HepG2 (cell line): ENCODE measurements around the gene MYO9A. TPM values are rescaled to one million over a fixed set of nuclear protein-coding genes. Genes with fewer than 3 reads are reported as not detected.

Source experiments
- ATAC-seq: fragments of 200-7000 bp; cut with Tn5 transposase; 3 replicates; pipeline ENCODE4 v1.9.1; 2020; ENCODE audit warnings: mild to moderate bottlenecking, moderate library complexity
- BruUV-seq: library from RNA; stranded (reverse); fragments of 400-500 nt; replicated peaks from 2 replicates; lab custom pipeline; 2021; lab: Mats Ljungman, UMichigan
- CTCF ChIA-PET: fragments of 300-600 bp; formaldehyde crosslinking; extraction: SDS; loops from one replicate; lab custom pipeline; 2021; ENCODE audit warnings: low total read pairs, inconsistent platforms, low intra/inter-chr PET ratio; lab: Yijun Ruan, JAX
- POLR2A ChIA-PET: fragments of 350-600 bp; sonication (Branson Sonifier 250); formaldehyde crosslinking; loops from one replicate; lab custom pipeline; 2020; ENCODE audit warnings: antibody characterized with exemption, inconsistent platforms; lab: Yijun Ruan, JAX
- DNase-seq: peaks from one replicate; pipeline ENCODE4 v3.0.0-alpha.2; 2015; ENCODE audit warnings: low spot score
- FAIRE-seq: peaks from 3 replicates; lab custom pipeline; 2011; peaks lifted over from hg19 to GRCh38; lab: Jason Lieb, UNC
- H2AFZ ChIP-seq: one replicate; pipeline ENCODE4 v1.6.1; 2011; ENCODE audit warnings: low read length, inconsistent platforms
- H3K27ac ChIP-seq: fragments of 300-600 bp; 3 replicates; pipeline ENCODE4 v1.8.0; 2011; ENCODE audit warnings: mixed run types, mild to moderate bottlenecking, mixed read lengths, low read length, inconsistent platforms; ENCODE audit not compliant: insufficient read depth; ENCODE audit errors: extremely low read length
- H3K27me3 ChIP-seq, 2 experiments: fragments of 200-600 bp in 1 of 2; 2 replicates in 1 of 2; 3 replicates in 1 of 2; pipeline versions ENCODE4 v1.6.0 to v1.8.0; 2011; ENCODE audit warnings: low read length in 2 of 2, mild to moderate bottlenecking in 2 of 2, moderate library complexity in 2 of 2, inconsistent platforms in 1 of 2; ENCODE audit not compliant: insufficient read depth in 2 of 2, control insufficient read depth in 1 of 2
- H3K36me3 ChIP-seq, 2 experiments: fragments of 200-600 bp in 1 of 2; replicated peaks in 1 of 2; 2 replicates in 1 of 2; 3 replicates in 1 of 2; pipeline versions ENCODE4 v1.5.1 to v1.8.0; 2011; ENCODE audit warnings: low read length in 2 of 2, inconsistent platforms in 1 of 2; ENCODE audit not compliant: insufficient read depth in 2 of 2, control insufficient read depth in 1 of 2
- H3K4me1 ChIP-seq: 2 replicates; pipeline ENCODE4 v1.5.1; 2012; ENCODE audit warnings: low read length, inconsistent platforms; ENCODE audit not compliant: insufficient read depth
- H3K4me2 ChIP-seq: 2 replicates; pipeline ENCODE4 v1.6.0; 2011; ENCODE audit warnings: low read depth, low read length, inconsistent platforms
- H3K4me3 ChIP-seq, 3 experiments: fragments of 200-600 bp in 1 of 3; sonication (generic), shearing (Covaris generic) in 1 of 3; replicated peaks in 1 of 3; 2 replicates each; pipeline ENCODE4 v1.5.1; 2011 to 2016; ENCODE audit warnings: low read length in 3 of 3, inconsistent platforms in 2 of 3, low read depth in 2 of 3, mild to moderate bottlenecking in 2 of 3, control low read depth in 1 of 3, mixed read lengths in 1 of 3; ENCODE audit not compliant: insufficient read depth in 1 of 3
- H3K79me2 ChIP-seq: one replicate; pipeline ENCODE4 v1.6.1; 2011; ENCODE audit warnings: low read length, inconsistent platforms; ENCODE audit not compliant: insufficient read depth
- H3K9ac ChIP-seq: 2 replicates; pipeline ENCODE4 v1.6.0; 2011; ENCODE audit warnings: mild to moderate bottlenecking, low read depth, low read length, inconsistent platforms; ENCODE audit not compliant: insufficient read depth
- H3K9me3 ChIP-seq: 2 replicates; pipeline ENCODE4 v1.5.1; 2012; ENCODE audit warnings: mild to moderate bottlenecking, low read length
- H4K20me1 ChIP-seq: 2 replicates; pipeline ENCODE4 v1.6.0; 2011; ENCODE audit warnings: inconsistent platforms, mild to moderate bottlenecking, low read length, moderate library complexity; ENCODE audit not compliant: insufficient read depth
- DMTF1 ChIP-seq: sonication (generic); formaldehyde crosslinking; IDR thresholded peaks from 2 replicates; pipeline ENCODE4 v1.4.0; 2020; ENCODE audit warnings: mild to moderate bottlenecking, missing genetic modification reagents
- FOXO1 ChIP-seq: sonication (generic); formaldehyde crosslinking; IDR thresholded peaks from 2 replicates; pipeline ENCODE4 v1.4.0; 2020; ENCODE audit warnings: missing genetic modification reagents
- HNRNPL ChIP-seq: fragments of 200-400 bp; formaldehyde crosslinking; IDR thresholded peaks from 2 replicates; pipeline ENCODE4 v1.6.1; 2017; ENCODE audit warnings: mild to moderate bottlenecking, low read depth, low read length
- KAT2B ChIP-seq: fragments of 150-350 bp; IDR thresholded peaks from 2 replicates; pipeline ENCODE4 v1.6.1; 2014; ENCODE audit warnings: low read depth, low read length, borderline replicate concordance
- PATZ1 ChIP-seq: sonication (generic); formaldehyde crosslinking; IDR thresholded peaks from 2 replicates; pipeline ENCODE4 v1.4.0; 2020; ENCODE audit warnings: missing genetic modification reagents
- POLR2G ChIP-seq: fragments of 200-400 bp; formaldehyde crosslinking; IDR thresholded peaks from 2 replicates; pipeline ENCODE4 v1.6.1; 2018; ENCODE audit warnings: mild to moderate bottlenecking, low read depth, low read length, moderate library complexity
- RBM39 ChIP-seq: fragments of 200-400 bp; formaldehyde crosslinking; IDR thresholded peaks from one replicate; pipeline ENCODE4 v1.6.1; 2018; ENCODE audit warnings: antibody characterized with exemption, mild to moderate bottlenecking, low read depth, low read length; ENCODE audit not compliant: poor library complexity, severe bottlenecking
- SRY ChIP-seq: sonication (generic); formaldehyde crosslinking; IDR thresholded peaks from 2 replicates; pipeline ENCODE4 v1.8.0; 2022; ENCODE audit warnings: mild to moderate bottlenecking, missing genetic modification reagents
- TBP ChIP-seq: sonication (generic); formaldehyde crosslinking; IDR thresholded peaks from 2 replicates; pipeline ENCODE4 v1.5.0; 2020; ENCODE audit warnings: missing genetic modification reagents
- ZNF124 ChIP-seq: sonication (generic); formaldehyde crosslinking; IDR thresholded peaks from 2 replicates; pipeline ENCODE4 v1.4.0; 2020; ENCODE audit warnings: missing genetic modification reagents
- ZNF143 ChIP-seq: sonication (generic); formaldehyde crosslinking; IDR thresholded peaks from 2 replicates; pipeline ENCODE4 v1.4.0; 2020; ENCODE audit warnings: missing genetic modification reagents
- ZNF225 ChIP-seq: sonication (generic); formaldehyde crosslinking; IDR thresholded peaks from 2 replicates; pipeline ENCODE4 v1.4.0; 2020; ENCODE audit warnings: mild to moderate bottlenecking, missing genetic modification reagents
- ZNF337 ChIP-seq: sonication (generic); formaldehyde crosslinking; IDR thresholded peaks from 2 replicates; pipeline ENCODE4 v1.5.1; 2020; ENCODE audit warnings: missing genetic modification reagents, low read depth, mild to moderate bottlenecking, borderline replicate concordance
- ZNF530 ChIP-seq: sonication (generic); formaldehyde crosslinking; IDR thresholded peaks from 2 replicates; pipeline ENCODE4 v1.5.0; 2020; ENCODE audit warnings: low read depth, mild to moderate bottlenecking, missing genetic modification reagents
- ZNF576 ChIP-seq: sonication (generic); formaldehyde crosslinking; IDR thresholded peaks from 2 replicates; pipeline ENCODE4 v1.4.0; 2020; ENCODE audit warnings: mild to moderate bottlenecking, missing genetic modification reagents
- ZNF782 ChIP-seq: sonication (generic); formaldehyde crosslinking; IDR thresholded peaks from 2 replicates; pipeline ENCODE4 v1.4.0; 2020; ENCODE audit warnings: missing genetic modification reagents, mild to moderate bottlenecking, borderline replicate concordance
- WGBS: methylation state at CpG from one replicate; pipeline ENCODE4 v1.1.6; 2017; ENCODE audit warnings: low lambda C conversion rate; 5-methylcytosine and 5-hydroxymethylcytosine counted together
- in situ Hi-C: cut with HindIII; loops from 2 replicates; pipeline ENCODE4 v1.10.0; 2017; ENCODE audit warnings: low pct_unique_long_range_greater_than_20kb; ENCODE audit not compliant: extremely low pct_ligation_motif_present
- intact Hi-C: fragments of 100-400 bp; cut with micrococcal nuclease; formaldehyde crosslinking; loops from one replicate; pipeline ENCODE4 v1.10.0; 2022; ENCODE audit not compliant: unreplicated experiment
- polyA plus RNA-seq, 8 experiments: library from polyadenylated mRNA; depleted of rRNA in 3 of 8; stranded (reverse) in 7 of 8; unstranded in 1 of 8; fragments of >200 nt; fragmentation: Illumina TruSeq in 4 of 8; extraction: Trizol in 4 of 8; gene quantifications; 2 replicates each; pipeline versions ENCODE4 v1.2.1 to v1.2.3, GENCODE V29; 2011 to 2016; ENCODE audit warnings: low read depth in 4 of 8, missing spikeins in 1 of 8, mixed read lengths in 1 of 8; ENCODE audit not compliant: insufficient read depth in 1 of 8
- total RNA-seq, 5 experiments: library from RNA; depleted of rRNA; stranded (reverse); fragments of >200 nt; fragmentation: Illumina TruSeq; extraction: Trizol; gene quantifications; 2 replicates each; pipeline ENCODE4 v1.2.3, GENCODE V29; 2016; ENCODE audit warnings: low read depth in 1 of 5

MYO9A gene
- total and polyA plus RNA-seq, 2 of the 13 experiments (the other 11 are each of a cell fraction or from before 2014, with no cell fraction given), result 4.8 to 15.3 TPM

DNA sequence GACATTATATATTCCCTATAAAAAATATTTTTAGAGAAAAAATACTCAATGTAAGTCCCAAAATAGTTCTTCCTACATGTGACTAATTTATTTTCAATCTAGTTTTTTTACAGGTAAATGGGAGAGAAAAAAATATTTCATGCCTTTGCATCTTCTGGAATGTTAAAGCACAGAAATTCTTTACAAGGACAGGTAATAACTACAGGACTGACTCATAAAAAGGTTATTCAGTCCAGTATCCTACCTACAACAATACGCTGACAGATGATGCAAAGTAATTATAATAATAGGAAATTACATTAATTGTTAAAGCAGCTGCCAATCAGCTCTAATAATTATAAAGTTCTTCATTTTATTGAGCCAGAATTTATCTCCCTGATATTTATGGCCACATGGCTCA lies 147.5 kb downstream of the MYO9A start:
- intact Hi-C loops, result no loop called here
- no peak overlapping the region for H3K9ac ChIP-seq
- ATAC-seq (no peak), FAIRE-seq (no peak), DNase-seq (no peak)
- no peak overlapping the region for H3K27ac ChIP-seq
- H3K4me1 ChIP-seq, result no peaks in the 10 kb centered on the region
- no TSS peak for BruUV-seq
- H4K20me1 ChIP-seq, result no peaks in the 10 kb centered on the region; the same call in 1 of the 2 replicates
- TF ChIP-seq ZNF225, result no peak
- ChIA-PET CTCF (no interaction called here), POLR2A (no interaction called here)
- H3K79me2 ChIP-seq, result no peaks in the 10 kb centered on the region
- H3K4me3 ChIP-seq, result no peak overlapping the region
- no peaks in the 10 kb centered on the region; a peak in 1 of 5 replicates for H3K27me3 ChIP-seq
- in situ Hi-C loops, result no loop called here
- H3K36me3 ChIP-seq, result no peaks in the 10 kb centered on the region
- WGBS, result 93% methylated on average over 1 of the region's 1 CpG
- no peaks in the 10 kb centered on the region for H3K9me3 ChIP-seq
- H3K4me2 ChIP-seq, result no peak overlapping the region
- H2AFZ ChIP-seq, result no peak overlapping the region

GRCh38 chr15:71962537-71962936 lies 155.4 kb downstream of the MYO9A start:
- POLR2A ChIA-PET, result no interaction called here
- in situ Hi-C loops, result no loop called here
- H4K20me1 ChIP-seq, result no peaks in the 10 kb centered on the region; the same call in 1 of the 2 replicates
- H3K27ac ChIP-seq, result no peak overlapping the region
- H3K4me1 ChIP-seq, result peaks cover 9% of the 10 kb centered on the region
- H3K4me3 ChIP-seq, result no peak overlapping the region
- H2AFZ ChIP-seq, result no peak overlapping the region
- WGBS, result 100% methylated on average over 1 of the region's 1 CpG
- H3K9ac ChIP-seq, result no peak overlapping the region
- intact Hi-C loops, result no loop called here
- H3K36me3 ChIP-seq, result no peaks in the 10 kb centered on the region
- no peak for ATAC-seq
- BruUV-seq, result no TSS peak
- no peak overlapping the region for H3K4me2 ChIP-seq
- H3K79me2 ChIP-seq, result no peaks in the 10 kb centered on the region
- DNase-seq, result peak; percentile 3
- no peaks in the 10 kb centered on the region for H3K9me3 ChIP-seq
- FAIRE-seq, result no peak
- no peaks in the 10 kb centered on the region for H3K27me3 ChIP-seq
- CTCF ChIA-PET, result no interaction called here
- TF ChIP-seq SRY (CRISPR knock-in tag) (no peak), ZNF337 (CRISPR knock-in tag) (no peak), PATZ1 (CRISPR knock-in tag) (no peak), ZNF530 (CRISPR knock-in tag) (no peak), ZNF782 (no peak), RBM39 (no peak), POLR2G (no peak), ZNF143 (CRISPR knock-in tag) (no peak), ZNF576 (no peak), FOXO1 (CRISPR knock-in tag) (no peak), DMTF1 (CRISPR knock-in tag) (no peak), TBP (CRISPR knock-in tag) (no peak), ZNF124 (no peak), KAT2B (no peak), HNRNPL (no peak)
